ENCODE data around the gene TUSC2.

DNA sequence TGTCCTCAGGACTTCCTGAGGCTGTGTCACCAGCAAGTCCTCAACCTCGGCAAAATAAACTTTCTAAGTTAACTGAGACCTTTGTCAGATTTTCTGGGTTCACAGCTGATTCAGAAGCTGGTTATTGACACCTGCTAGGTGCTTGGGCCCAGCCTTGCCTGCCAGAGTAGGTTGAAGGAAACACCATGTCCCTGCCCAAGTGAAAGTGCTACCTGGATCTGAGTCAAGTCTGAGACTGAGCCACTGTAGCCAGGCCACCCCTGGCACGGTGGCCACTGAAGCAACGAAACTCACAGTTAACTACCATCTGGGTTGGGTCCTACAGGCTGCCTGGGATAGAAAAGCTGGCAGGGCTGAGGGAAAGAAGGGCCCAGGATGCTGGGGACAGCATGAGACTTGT, 13.7 kb downstream of the TUSC2 start:
- TF ChIP-seq, protein P1, sequence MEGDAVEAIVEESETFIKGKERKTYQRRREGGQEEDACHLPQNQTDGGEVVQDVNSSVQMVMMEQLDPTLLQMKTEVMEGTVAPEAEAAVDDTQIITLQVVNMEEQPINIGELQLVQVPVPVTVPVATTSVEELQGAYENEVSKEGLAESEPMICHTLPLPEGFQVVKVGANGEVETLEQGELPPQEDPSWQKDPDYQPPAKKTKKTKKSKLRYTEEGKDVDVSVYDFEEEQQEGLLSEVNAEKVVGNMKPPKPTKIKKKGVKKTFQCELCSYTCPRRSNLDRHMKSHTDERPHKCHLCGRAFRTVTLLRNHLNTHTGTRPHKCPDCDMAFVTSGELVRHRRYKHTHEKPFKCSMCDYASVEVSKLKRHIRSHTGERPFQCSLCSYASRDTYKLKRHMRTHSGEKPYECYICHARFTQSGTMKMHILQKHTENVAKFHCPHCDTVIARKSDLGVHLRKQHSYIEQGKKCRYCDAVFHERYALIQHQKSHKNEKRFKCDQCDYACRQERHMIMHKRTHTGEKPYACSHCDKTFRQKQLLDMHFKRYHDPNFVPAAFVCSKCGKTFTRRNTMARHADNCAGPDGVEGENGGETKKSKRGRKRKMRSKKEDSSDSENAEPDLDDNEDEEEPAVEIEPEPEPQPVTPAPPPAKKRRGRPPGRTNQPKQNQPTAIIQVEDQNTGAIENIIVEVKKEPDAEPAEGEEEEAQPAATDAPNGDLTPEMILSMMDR (IDR thresholded peaks at IDR 0.05; ENCODE audit: insufficient read depth, low read length, poor library complexity, severe bottlenecking), result no peak
- no peak for TF ChIP-seq EZH2phosphoT487 (conservative IDR thresholded peaks at IDR 0.05; ENCODE audit: low read length)

All from SU-DHL-6 (cell line).